A673 (cell line): ENCODE measurements around the gene MCM9. TPM values are rescaled to one million over a fixed set of nuclear protein-coding genes. Genes with fewer than 3 reads are reported as not detected.

Experiments used
- BruUV-seq: library from RNA; stranded (reverse); fragments of 400-500 nt; replicated peaks from 2 replicates; lab custom pipeline; 2021; lab: Mats Ljungman, UMichigan
- CTCF ChIA-PET: fragments of 300-600 bp; sonication (Branson Sonifier 250); formaldehyde crosslinking; loops from one replicate; lab custom pipeline; 2022; ENCODE audit warnings: antibody characterized with exemption; lab: Charles Lee
- POLR2A ChIA-PET: fragments of 300-600 bp; sonication (Branson Sonifier 250); formaldehyde crosslinking; loops from one replicate; lab custom pipeline; 2022; ENCODE audit warnings: antibody characterized with exemption; ENCODE audit not compliant: low non-redundant PET; lab: Charles Lee
- DNase-seq: peaks from one replicate; pipeline ENCODE4 v3.0.0-alpha.2; 2015; ENCODE audit warnings: low spot score
- H3K27ac ChIP-seq: fragments of 200-600 bp; sonication (generic); 2 replicates; pipeline ENCODE4 v1.5.1; 2016; ENCODE audit warnings: mixed run types, low read depth, mild to moderate bottlenecking, mixed read lengths, antibody characterized with exemption, low read length; ENCODE audit not compliant: poor library complexity, severe bottlenecking
- H3K27me3 ChIP-seq: fragments of 200-600 bp; sonication (generic); replicated peaks from 2 replicates; pipeline ENCODE4 v1.6.1; 2017; ENCODE audit warnings: mixed run types, low read depth, mild to moderate bottlenecking, mixed read lengths, antibody characterized with exemption, low read length; ENCODE audit not compliant: insufficient read depth, poor library complexity
- H3K36me3 ChIP-seq: fragments of 200-600 bp; sonication (generic); 2 replicates; pipeline ENCODE4 v1.6.1; 2016; ENCODE audit warnings: mixed run types, mild to moderate bottlenecking, mixed read lengths, antibody characterized with exemption, low read length; ENCODE audit not compliant: insufficient read depth, poor library complexity, severe bottlenecking
- H3K4me1 ChIP-seq: fragments of 200-600 bp; sonication (generic); 2 replicates; pipeline ENCODE4 v1.6.1; 2017; ENCODE audit warnings: mixed run types, mild to moderate bottlenecking, mixed read lengths, antibody characterized with exemption, low read length; ENCODE audit not compliant: insufficient read depth, poor library complexity, severe bottlenecking
- H3K4me3 ChIP-seq: fragments of 200-600 bp; sonication (generic); 2 replicates; pipeline ENCODE4 v1.5.1; 2016; ENCODE audit warnings: low read depth, mixed run types, mild to moderate bottlenecking, mixed read lengths, low read length; ENCODE audit not compliant: poor library complexity, severe bottlenecking
- H3K9me3 ChIP-seq: fragments of 200-600 bp; sonication (generic); 2 replicates; pipeline ENCODE4 v1.6.1; 2016; ENCODE audit warnings: mixed run types, low read depth, mild to moderate bottlenecking, mixed read lengths, antibody characterized with exemption, low read length; ENCODE audit not compliant: poor library complexity, severe bottlenecking
- EZH2 ChIP-seq: fragments of 200-600 bp; sonication (generic); IDR thresholded peaks from 2 replicates; pipeline ENCODE4 v1.6.1; 2017; ENCODE audit warnings: borderline replicate concordance, low read depth, mild to moderate bottlenecking, mixed read lengths, antibody characterized with exemption, low read length; ENCODE audit not compliant: poor library complexity, severe bottlenecking
- intact Hi-C: fragments of 100-400 bp; cut with micrococcal nuclease; formaldehyde crosslinking; loops from one replicate; pipeline ENCODE4 v1.10.0; 2022; ENCODE audit not compliant: unreplicated experiment
- total RNA-seq: library from RNA; stranded (reverse); gene quantifications from 2 replicates; pipeline ENCODE4 v1.2.3, GENCODE V29; 2021
- TF ChIP-seq, protein P1 (sequence below): fragments of 300-800, 200-600 bp; sonication (generic); conservative IDR thresholded peaks from 2 replicates; pipeline ENCODE4 v1.5.1; 2017; ENCODE audit warnings: low read depth, mild to moderate bottlenecking, antibody characterized with exemption, low read length, moderate library complexity, mixed read lengths

The MCM9 gene
- total RNA-seq, 1 experiment from 2014 or later = 16.9 TPM

DNA sequence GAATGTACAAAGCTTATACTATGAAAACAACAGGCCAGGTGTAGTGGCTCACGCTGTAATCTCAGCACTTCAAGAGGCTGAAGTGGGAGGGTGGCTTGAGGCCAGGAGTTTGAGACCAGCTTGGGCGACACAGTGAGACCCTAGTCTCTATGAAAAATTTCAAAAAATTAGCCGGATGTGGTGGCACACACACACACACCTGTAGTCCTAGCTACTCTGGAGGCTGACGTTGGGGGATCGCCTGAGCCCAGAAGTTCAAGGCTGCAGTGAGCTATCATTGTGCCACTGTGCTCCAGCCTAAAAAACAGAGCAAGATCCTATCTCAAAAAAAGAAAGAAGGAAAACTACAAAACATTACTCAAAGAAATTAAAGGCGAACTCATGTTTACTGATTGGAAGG lies 48.3 kb downstream of the MCM9 start:
- TF ChIP-seq, protein P1, sequence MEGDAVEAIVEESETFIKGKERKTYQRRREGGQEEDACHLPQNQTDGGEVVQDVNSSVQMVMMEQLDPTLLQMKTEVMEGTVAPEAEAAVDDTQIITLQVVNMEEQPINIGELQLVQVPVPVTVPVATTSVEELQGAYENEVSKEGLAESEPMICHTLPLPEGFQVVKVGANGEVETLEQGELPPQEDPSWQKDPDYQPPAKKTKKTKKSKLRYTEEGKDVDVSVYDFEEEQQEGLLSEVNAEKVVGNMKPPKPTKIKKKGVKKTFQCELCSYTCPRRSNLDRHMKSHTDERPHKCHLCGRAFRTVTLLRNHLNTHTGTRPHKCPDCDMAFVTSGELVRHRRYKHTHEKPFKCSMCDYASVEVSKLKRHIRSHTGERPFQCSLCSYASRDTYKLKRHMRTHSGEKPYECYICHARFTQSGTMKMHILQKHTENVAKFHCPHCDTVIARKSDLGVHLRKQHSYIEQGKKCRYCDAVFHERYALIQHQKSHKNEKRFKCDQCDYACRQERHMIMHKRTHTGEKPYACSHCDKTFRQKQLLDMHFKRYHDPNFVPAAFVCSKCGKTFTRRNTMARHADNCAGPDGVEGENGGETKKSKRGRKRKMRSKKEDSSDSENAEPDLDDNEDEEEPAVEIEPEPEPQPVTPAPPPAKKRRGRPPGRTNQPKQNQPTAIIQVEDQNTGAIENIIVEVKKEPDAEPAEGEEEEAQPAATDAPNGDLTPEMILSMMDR = no peak
- TF ChIP-seq EZH2 = no peak
- no peaks in the 10 kb centered on the region for H3K36me3 ChIP-seq
- POLR2A ChIA-PET = no interaction called here
- intact Hi-C loops = no loop called here
- CTCF ChIA-PET = no interaction called here
- H3K27ac ChIP-seq = no peak overlapping the region
- H3K27me3 ChIP-seq = no peaks in the 10 kb centered on the region
- no peaks in the 10 kb centered on the region for H3K4me1 ChIP-seq
- H3K9me3 ChIP-seq = no peaks in the 10 kb centered on the region
- BruUV-seq = no TSS peak
- no peak overlapping the region for H3K4me3 ChIP-seq
- no peak for DNase-seq

DNA sequence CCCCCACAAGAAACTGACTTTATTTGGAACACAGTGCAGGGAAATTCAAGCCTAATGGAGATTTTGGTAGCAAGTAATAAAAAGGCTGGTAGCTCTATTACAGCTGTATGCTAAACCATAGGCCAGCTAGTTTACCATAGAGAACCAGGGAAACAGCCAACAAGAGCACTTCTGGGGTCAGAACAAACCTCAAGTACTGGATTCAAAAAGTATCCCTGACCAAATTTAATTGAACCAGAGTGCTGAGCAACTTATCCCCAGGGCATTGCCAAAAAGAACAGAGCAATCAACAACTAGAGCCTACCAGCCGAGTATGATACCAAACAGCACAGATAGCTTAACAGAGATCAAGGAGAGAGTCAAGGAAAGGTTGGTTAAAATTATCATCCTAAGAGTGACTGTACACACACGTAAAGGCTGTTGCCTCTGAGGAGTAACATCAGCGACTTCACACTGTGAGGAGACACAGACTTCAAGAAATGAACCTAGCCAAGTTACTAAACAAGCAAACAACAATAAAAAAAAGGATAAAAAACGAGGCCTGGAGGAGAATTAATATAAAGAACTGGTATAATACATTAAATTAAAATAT lies 52.5 kb downstream of the MCM9 start:
- TF ChIP-seq EZH2 = no peak
- TF ChIP-seq, protein P1 = no peak
- CTCF ChIA-PET = no interaction called here
- no peak overlapping the region for H3K27ac ChIP-seq
- no peak for DNase-seq
- H3K4me3 ChIP-seq = no peak overlapping the region
- no TSS peak for BruUV-seq
- intact Hi-C loops = no loop called here
- POLR2A ChIA-PET = no interaction called here
- H3K36me3 ChIP-seq = no peaks in the 10 kb centered on the region
- H3K27me3 ChIP-seq = no peaks in the 10 kb centered on the region
- no peaks in the 10 kb centered on the region for H3K4me1 ChIP-seq
- H3K9me3 ChIP-seq = no peaks in the 10 kb centered on the region

DNA sequence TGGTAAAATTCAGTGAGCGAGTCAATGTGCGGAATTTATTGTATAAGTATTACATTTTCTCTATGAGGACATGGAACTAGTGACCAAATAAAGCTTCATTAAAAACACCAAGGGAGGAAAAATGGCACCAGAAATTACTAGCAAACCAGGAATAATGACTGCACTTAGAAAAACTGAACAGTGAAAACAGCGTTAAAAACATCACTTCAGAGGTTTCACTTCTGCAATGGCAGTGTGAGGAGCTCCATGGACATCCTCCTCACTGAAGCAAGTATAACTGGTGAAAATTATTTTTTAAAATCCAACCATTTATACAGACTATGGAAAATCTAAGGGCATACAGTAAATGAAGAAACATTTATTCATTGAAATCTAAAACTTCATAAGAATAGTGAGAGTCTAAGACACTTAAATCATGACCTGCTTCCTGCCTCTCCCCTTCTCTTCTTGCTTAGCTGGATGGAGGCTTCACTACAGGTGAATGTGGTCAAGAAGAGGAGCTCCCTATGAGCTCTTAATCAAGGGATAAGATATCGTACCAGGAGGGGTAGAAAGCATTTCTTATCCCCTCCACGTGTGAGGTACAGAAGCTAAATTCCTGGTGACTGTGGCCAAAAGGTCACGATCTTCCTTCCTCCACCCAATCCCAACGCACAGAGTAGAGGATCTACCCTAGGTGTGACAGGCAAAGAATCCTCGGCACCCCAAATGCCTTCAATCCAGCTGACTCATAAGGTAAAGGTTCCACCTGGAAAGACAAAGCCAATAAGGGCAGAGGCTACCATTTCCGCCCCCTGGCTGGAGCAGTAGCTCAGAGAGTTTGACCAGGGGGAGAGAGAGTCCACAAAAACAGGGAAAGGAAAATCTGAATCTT lies 53.3 kb downstream of the MCM9 start:
- H3K9me3 ChIP-seq = no peaks in the 10 kb centered on the region
- no peaks in the 10 kb centered on the region for H3K4me1 ChIP-seq
- H3K27me3 ChIP-seq = no peaks in the 10 kb centered on the region
- no TSS peak for BruUV-seq
- no peak for DNase-seq
- H3K27ac ChIP-seq = no peak overlapping the region
- no peak overlapping the region for H3K4me3 ChIP-seq
- ChIA-PET CTCF (no interaction called here), POLR2A (no interaction called here)
- H3K36me3 ChIP-seq = no peaks in the 10 kb centered on the region
- intact Hi-C loops = no loop called here
- no peak for TF ChIP-seq EZH2
- TF ChIP-seq, protein P1 = no peak
